Measurements from ENCODE around the gene ZNF205. TPM values are rescaled to one million over a fixed set of nuclear protein-coding genes. Genes with fewer than 3 reads are reported as not detected.
"Not testable (repeated sequence)": the region's sequence is repeated elsewhere in the genome, so short reads cannot be mapped to it uniquely, and the experiment has no call there.

Gene ZNF205
- total and polyA plus RNA-seq, 9 donors, result 12.0 to 15.4 (median 13.7) TPM

DNA sequence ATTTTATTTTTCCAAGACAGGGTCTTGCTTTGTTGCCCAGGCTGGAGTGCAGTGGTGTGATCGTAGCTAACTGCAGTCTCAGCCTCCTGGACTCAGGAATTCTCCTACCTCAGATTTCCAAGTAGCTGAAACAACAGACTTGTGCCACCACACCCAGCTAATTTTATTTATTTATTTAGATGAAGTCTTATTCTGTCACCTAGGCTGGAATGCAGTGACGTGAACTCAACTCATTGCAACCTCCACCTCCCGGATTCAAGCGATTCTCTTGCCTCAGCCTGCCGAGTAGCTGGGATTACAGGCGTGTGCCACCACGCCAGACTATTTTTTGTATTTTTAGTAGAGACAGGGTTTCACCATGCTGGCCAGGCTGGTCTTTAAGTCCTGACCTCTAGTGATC lies 56.3 kb downstream of the ZNF205 start:
- Histone ChIP-seq H3K27me3 (ENCODE audit: control insufficient read depth, insufficient read depth, low read length) (peaks cover 81% of the 10 kb centered on the region), H3K4me1 (ENCODE audit: control insufficient read depth, insufficient read depth, low read length) (peaks cover 16% of the 10 kb centered on the region)
- DNase-seq; H3K4me3 ChIP-seq (ENCODE audit: low read length); H3K27ac ChIP-seq (ENCODE audit: low read length); H3K36me3 ChIP-seq (ENCODE audit: control insufficient read depth, insufficient read depth, low read length); H3K9me3 ChIP-seq (replicated peaks; ENCODE audit: control insufficient read depth, low read depth, low read length): not testable (repeated sequence)
- WGBS (ENCODE audit: insufficient coverage), result 70% methylated on average over 2 of the region's 7 CpGs

Other genes with a start within 250 kb of the ZNF205 start
- gene FLYWCH2, start 229.4 kb upstream of the ZNF205 start, total RNA-seq, result 22.0 TPM
- gene FLYWCH2, start 229.4 kb upstream of the ZNF205 start, polyA plus RNA-seq (ENCODE audit: insufficient read depth in 1 of 8, insufficient read length in 8 of 8, low replicate concordance in 1 of 8), result 10 to 100 TPM; 13.8 to 23.3 (median 21.4) TPM
- 7.8 TPM for gene FLYWCH1, start 200.7 kb upstream of the ZNF205 start, total RNA-seq
- 10 to 100 TPM; 13.9 to 28.5 (median 17.7) TPM for gene FLYWCH1, start 200.7 kb upstream of the ZNF205 start, polyA plus RNA-seq (ENCODE audit: insufficient read depth in 1 of 8, insufficient read length in 8 of 8, low replicate concordance in 1 of 8)
- 5.6 TPM for gene KREMEN2, start 148.3 kb upstream of the ZNF205 start, total RNA-seq
- 10 to 100 TPM in 3 of 8 donors, 1 to 10 TPM in 5; 3.5 to 22.0 (median 9.1) TPM for gene KREMEN2, start 148.3 kb upstream of the ZNF205 start, polyA plus RNA-seq (ENCODE audit: insufficient read depth in 1 of 8, insufficient read length in 8 of 8, low replicate concordance in 1 of 8)
- 4.3 TPM for gene PAQR4, start 143.2 kb upstream of the ZNF205 start, total RNA-seq
- gene PAQR4, start 143.2 kb upstream of the ZNF205 start, polyA plus RNA-seq (ENCODE audit: insufficient read depth in 1 of 8, insufficient read length in 8 of 8, low replicate concordance in 1 of 8), result 10 to 100 TPM in 1 of 8 donors, 1 to 10 TPM in 7; 6.0 to 14.4 (median 9.3) TPM
- 3.6 TPM for gene PKMYT1, start 132.1 kb upstream of the ZNF205 start, total RNA-seq
- gene PKMYT1, start 132.1 kb upstream of the ZNF205 start, polyA plus RNA-seq (ENCODE audit: insufficient read depth in 1 of 8, insufficient read length in 8 of 8, low replicate concordance in 1 of 8), result 10 to 100 TPM; 10.4 to 19.4 (median 14.2) TPM
- gene CLDN9, start 99.7 kb upstream of the ZNF205 start, total RNA-seq, result 0.40 TPM
- gene CLDN9, start 99.7 kb upstream of the ZNF205 start, polyA plus RNA-seq (ENCODE audit: insufficient read depth in 1 of 8, insufficient read length in 8 of 8, low replicate concordance in 1 of 8), result 1 to 10 TPM in 5 of 8 donors, under 1 TPM in 3; 0.36 to 3.0 (median 1.5) TPM
- gene CLDN6, start 94.4 kb upstream of the ZNF205 start, total RNA-seq, result 0.09 TPM
- 1 to 10 TPM in 2 of 8 donors, under 1 TPM in 5, not detected in 1; 0.16 to 4.6 (median 0.43) TPM for gene CLDN6, start 94.4 kb upstream of the ZNF205 start, polyA plus RNA-seq (ENCODE audit: insufficient read depth in 1 of 8, insufficient read length in 8 of 8, low replicate concordance in 1 of 8)
- gene TNFRSF12A, start 92.2 kb upstream of the ZNF205 start, total RNA-seq, result 39.8 TPM
- gene TNFRSF12A, start 92.2 kb upstream of the ZNF205 start, polyA plus RNA-seq (ENCODE audit: insufficient read depth in 1 of 8, insufficient read length in 8 of 8, low replicate concordance in 1 of 8), result 10 to 100 TPM; 26.4 to 65.2 (median 42.8) TPM
- gene HCFC1R1, start 88.6 kb upstream of the ZNF205 start, total RNA-seq, result 77.9 TPM
- 100 to 1,000 TPM in 2 of 8 donors, 10 to 100 TPM in 6; 68.0 to 138 (median 91.4) TPM for gene HCFC1R1, start 88.6 kb upstream of the ZNF205 start, polyA plus RNA-seq (ENCODE audit: insufficient read depth in 1 of 8, insufficient read length in 8 of 8, low replicate concordance in 1 of 8)
- gene THOC6, start 88.6 kb upstream of the ZNF205 start, total RNA-seq, result 15.0 TPM
- gene THOC6, start 88.6 kb upstream of the ZNF205 start, polyA plus RNA-seq (ENCODE audit: insufficient read depth in 1 of 8, insufficient read length in 8 of 8, low replicate concordance in 1 of 8), result 10 to 100 TPM; 19.6 to 25.5 (median 22.0) TPM
- not detected for gene BICDL2, start 75.6 kb upstream of the ZNF205 start, total RNA-seq
- under 1 TPM in 5 of 8 donors, not detected in 3; 0.02 to 0.66 (median 0.23) TPM for gene BICDL2, start 75.6 kb upstream of the ZNF205 start, polyA plus RNA-seq (ENCODE audit: insufficient read depth in 1 of 8, insufficient read length in 8 of 8, low replicate concordance in 1 of 8)
- gene MMP25, start 66.0 kb upstream of the ZNF205 start, total RNA-seq, result 0.58 TPM
- gene MMP25, start 66.0 kb upstream of the ZNF205 start, polyA plus RNA-seq (ENCODE audit: insufficient read depth in 1 of 8, insufficient read length in 8 of 8, low replicate concordance in 1 of 8), result 1 to 10 TPM; 1.4 to 3.0 (median 1.8) TPM
- gene IL32, start 46.9 kb upstream of the ZNF205 start, total RNA-seq, result 50.2 TPM
- 100 to 1,000 TPM in 6 of 8 donors, 10 to 100 TPM in 2; 28.9 to 166 (median 119) TPM for gene IL32, start 46.9 kb upstream of the ZNF205 start, polyA plus RNA-seq (ENCODE audit: insufficient read depth in 1 of 8, insufficient read length in 8 of 8, low replicate concordance in 1 of 8)
- 0.13 TPM for gene ZSCAN10, start 13.3 kb upstream of the ZNF205 start, total RNA-seq
- gene ZSCAN10, start 13.3 kb upstream of the ZNF205 start, polyA plus RNA-seq (ENCODE audit: insufficient read depth in 1 of 8, insufficient read length in 8 of 8, low replicate concordance in 1 of 8), result under 1 TPM in 6 of 8 donors, not detected in 2; 0.12 to 0.44 (median 0.18) TPM
- 3.1 TPM for gene ZNF213, start 22.4 kb downstream of the ZNF205 start, total RNA-seq
- 10 to 100 TPM in 5 of 8 donors, 1 to 10 TPM in 3; 9.4 to 14.0 (median 11.5) TPM for gene ZNF213, start 22.4 kb downstream of the ZNF205 start, polyA plus RNA-seq (ENCODE audit: insufficient read depth in 1 of 8, insufficient read length in 8 of 8, low replicate concordance in 1 of 8)
- not detected for gene OR1F1, start 75.6 kb downstream of the ZNF205 start, total RNA-seq
- not detected for gene OR1F1, start 75.6 kb downstream of the ZNF205 start, polyA plus RNA-seq (ENCODE audit: insufficient read depth in 1 of 8, insufficient read length in 8 of 8, low replicate concordance in 1 of 8)
- gene ZNF200, start 122.6 kb downstream of the ZNF205 start, total RNA-seq, result 8.4 TPM
- gene ZNF200, start 122.6 kb downstream of the ZNF205 start, polyA plus RNA-seq (ENCODE audit: insufficient read depth in 1 of 8, insufficient read length in 8 of 8, low replicate concordance in 1 of 8), result 1 to 10 TPM; 5.3 to 7.7 (median 6.4) TPM
- gene MEFV, start 144.0 kb downstream of the ZNF205 start, total RNA-seq, result 0.27 TPM
- under 1 TPM; 0.20 to 0.45 (median 0.31) TPM for gene MEFV, start 144.0 kb downstream of the ZNF205 start, polyA plus RNA-seq (ENCODE audit: insufficient read depth in 1 of 8, insufficient read length in 8 of 8, low replicate concordance in 1 of 8)
- 34.9 TPM for gene ZNF263, start 170.9 kb downstream of the ZNF205 start, total RNA-seq
- 10 to 100 TPM; 23.3 to 30.3 (median 27.4) TPM for gene ZNF263, start 170.9 kb downstream of the ZNF205 start, polyA plus RNA-seq (ENCODE audit: insufficient read depth in 1 of 8, insufficient read length in 8 of 8, low replicate concordance in 1 of 8)
- 11.0 TPM for gene TIGD7, start 192.8 kb downstream of the ZNF205 start, total RNA-seq
- 10 to 100 TPM in 1 of 8 donors, 1 to 10 TPM in 7; 5.5 to 10.4 (median 7.4) TPM for gene TIGD7, start 192.8 kb downstream of the ZNF205 start, polyA plus RNA-seq (ENCODE audit: insufficient read depth in 1 of 8, insufficient read length in 8 of 8, low replicate concordance in 1 of 8)
- 31.0 TPM for gene ZNF75A, start 192.9 kb downstream of the ZNF205 start, total RNA-seq
- gene ZNF75A, start 192.9 kb downstream of the ZNF205 start, polyA plus RNA-seq (ENCODE audit: insufficient read depth in 1 of 8, insufficient read length in 8 of 8, low replicate concordance in 1 of 8), result 10 to 100 TPM; 20.3 to 33.1 (median 23.6) TPM
- 0.35 TPM for gene OR2C1, start 243.3 kb downstream of the ZNF205 start, total RNA-seq
- under 1 TPM in 6 of 8 donors, not detected in 2; 0.11 to 0.21 (median 0.18) TPM for gene OR2C1, start 243.3 kb downstream of the ZNF205 start, polyA plus RNA-seq (ENCODE audit: insufficient read depth in 1 of 8, insufficient read length in 8 of 8, low replicate concordance in 1 of 8)